Endodermal cell (in vitro differentiated cells): ENCODE measurements around the gene CRYZ. TPM values are rescaled to one million over a fixed set of nuclear protein-coding genes. Genes with fewer than 3 reads are reported as not detected.
"Not testable (repeated sequence)": the region's sequence is repeated elsewhere in the genome, so short reads cannot be mapped to it uniquely, and the experiment has no call there.

Experiments
- DNase-seq: peaks from one replicate; pipeline ENCODE4 v3.0.0-alpha.2; 2017
- H3K27ac ChIP-seq: 2 replicates; pipeline ENCODE4 v1.5.1; 2013; ENCODE audit warnings: mild to moderate bottlenecking, low read depth, low read length, moderate library complexity
- H3K27me3 ChIP-seq: 2 replicates; pipeline ENCODE4 v1.6.1; 2013; ENCODE audit warnings: mild to moderate bottlenecking, low read length, moderate library complexity; ENCODE audit not compliant: insufficient read depth, control insufficient read depth, poor library complexity, severe bottlenecking
- H3K36me3 ChIP-seq: 2 replicates; pipeline ENCODE4 v1.7.0; 2013; ENCODE audit warnings: mild to moderate bottlenecking, low read length, moderate library complexity; ENCODE audit not compliant: control insufficient read depth, insufficient read depth
- H3K4me1 ChIP-seq: one replicate; pipeline ENCODE4 v1.7.0; 2013; ENCODE audit warnings: low read length; ENCODE audit not compliant: control insufficient read depth, insufficient read depth
- H3K4me3 ChIP-seq: 2 replicates; pipeline ENCODE4 v1.5.1; 2013; ENCODE audit warnings: mild to moderate bottlenecking, low read length, moderate library complexity
- H3K9ac ChIP-seq: 2 replicates; pipeline ENCODE4 v1.6.1; 2013; ENCODE audit warnings: mild to moderate bottlenecking, low read length, moderate library complexity; ENCODE audit not compliant: poor library complexity, severe bottlenecking; ENCODE audit errors: extremely low read depth
- H3K9me3 ChIP-seq: 2 replicates; pipeline ENCODE4 v1.6.1; 2013; ENCODE audit warnings: mild to moderate bottlenecking, low read length, moderate library complexity; ENCODE audit not compliant: control insufficient read depth
- H3K27ac Mint-ChIP-seq: 2 replicates; pipeline ENCODE4 v1.8.0; 2020; ENCODE audit warnings: mixed read lengths
- H3K27me3 Mint-ChIP-seq: 2 replicates; pipeline ENCODE4 v1.8.0; 2021; ENCODE audit warnings: mild to moderate bottlenecking, mixed read lengths; ENCODE audit not compliant: insufficient read depth
- H3K36me3 Mint-ChIP-seq: 2 replicates; pipeline ENCODE4 v1.8.0; 2020; ENCODE audit warnings: low read depth, mixed read lengths
- H3K4me1 Mint-ChIP-seq: 2 replicates; pipeline ENCODE4 v1.8.0; 2020; ENCODE audit warnings: mixed read lengths
- H3K4me3 Mint-ChIP-seq: 2 replicates; pipeline ENCODE4 v1.8.0; 2020; ENCODE audit warnings: mild to moderate bottlenecking, moderate library complexity, mixed read lengths
- H3K9me3 Mint-ChIP-seq: 2 replicates; pipeline ENCODE4 v1.8.0; 2020; ENCODE audit warnings: mild to moderate bottlenecking, mixed read lengths
- WGBS, 2 experiments: methylation state at CpG; one replicate each; pipeline versions ENCODE4 v1.1.5 to v1.1.7; 2013; ENCODE audit warnings: missing lambda C conversion rate in 2 of 2, mixed read lengths in 1 of 2; ENCODE audit not compliant: insufficient coverage in 1 of 2, insufficient read length in 1 of 2; 5-methylcytosine and 5-hydroxymethylcytosine counted together
- total RNA-seq, 2 donors: library from RNA; stranded (reverse); fragmentation: NEBNext Ultra II Directional in 1 of 2; extraction: Animal tissue kit (Norgen Biotek cat#: 25700) in 1 of 2; gene quantifications; 2 replicates in 1 of 2; 3 replicates in 1 of 2; pipeline ENCODE4 v1.2.1, GENCODE V29; 2021
- TF ChIP-seq, protein P1 (sequence below): fragments of 200-600 bp; sonication (generic); conservative IDR thresholded peaks from 2 replicates; pipeline ENCODE4 v1.5.0; 2021; ENCODE audit warnings: antibody characterized with exemption, mild to moderate bottlenecking

CRYZ gene
- total RNA-seq, 2 donors from 2014 or later: 17.4 to 30.6 TPM

DNA sequence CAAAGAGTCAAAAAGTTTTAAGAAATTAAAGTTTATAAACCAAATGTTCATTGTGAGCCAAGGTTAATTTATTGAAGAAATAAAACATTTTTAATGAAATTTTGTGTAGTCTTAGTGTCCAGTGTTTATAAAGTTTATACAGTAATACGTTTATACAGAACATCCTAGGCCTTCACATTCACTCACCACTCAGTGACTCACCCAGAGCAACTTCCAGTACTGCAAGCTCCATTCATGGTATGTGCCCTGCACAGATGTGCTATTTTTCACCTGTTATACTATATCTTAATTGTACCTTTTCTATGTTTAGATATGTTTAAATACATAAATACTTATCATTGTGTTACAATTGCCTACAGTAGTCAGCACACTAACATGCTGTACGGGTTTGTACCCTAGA lies 33.7 kb upstream of the CRYZ start:
- Histone ChIP-seq H3K4me1 (no peaks in the 10 kb centered on the region), H3K4me3 (no peak overlapping the region), H3K36me3 (peaks cover 10% of the 10 kb centered on the region), H3K9ac (no peak overlapping the region), H3K27ac (no peak overlapping the region), H3K9me3 (no peaks in the 10 kb centered on the region), H3K27me3 (no peaks in the 10 kb centered on the region)
- Mint-ChIP-seq H3K4me1 (no peaks in the 10 kb centered on the region), H3K27ac (no peak overlapping the region), H3K36me3 (no peaks in the 10 kb centered on the region), H3K4me3 (no peak overlapping the region), H3K9me3 (no peaks in the 10 kb centered on the region), H3K27me3 (no peaks in the 10 kb centered on the region)
- no peak for DNase-seq
- TF ChIP-seq, protein P1, sequence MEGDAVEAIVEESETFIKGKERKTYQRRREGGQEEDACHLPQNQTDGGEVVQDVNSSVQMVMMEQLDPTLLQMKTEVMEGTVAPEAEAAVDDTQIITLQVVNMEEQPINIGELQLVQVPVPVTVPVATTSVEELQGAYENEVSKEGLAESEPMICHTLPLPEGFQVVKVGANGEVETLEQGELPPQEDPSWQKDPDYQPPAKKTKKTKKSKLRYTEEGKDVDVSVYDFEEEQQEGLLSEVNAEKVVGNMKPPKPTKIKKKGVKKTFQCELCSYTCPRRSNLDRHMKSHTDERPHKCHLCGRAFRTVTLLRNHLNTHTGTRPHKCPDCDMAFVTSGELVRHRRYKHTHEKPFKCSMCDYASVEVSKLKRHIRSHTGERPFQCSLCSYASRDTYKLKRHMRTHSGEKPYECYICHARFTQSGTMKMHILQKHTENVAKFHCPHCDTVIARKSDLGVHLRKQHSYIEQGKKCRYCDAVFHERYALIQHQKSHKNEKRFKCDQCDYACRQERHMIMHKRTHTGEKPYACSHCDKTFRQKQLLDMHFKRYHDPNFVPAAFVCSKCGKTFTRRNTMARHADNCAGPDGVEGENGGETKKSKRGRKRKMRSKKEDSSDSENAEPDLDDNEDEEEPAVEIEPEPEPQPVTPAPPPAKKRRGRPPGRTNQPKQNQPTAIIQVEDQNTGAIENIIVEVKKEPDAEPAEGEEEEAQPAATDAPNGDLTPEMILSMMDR: no peak
- WGBS, 2 experiments: 89% methylated on average over 1 of the region's 2 CpGs; no CpG with 5 or more reads in 1 of the 2 experiments

GRCh38 chr1:74763807-74764206 lies 31.0 kb upstream of the CRYZ start:
- Histone ChIP-seq H3K27ac (no peak overlapping the region), H3K9ac (no peak overlapping the region), H3K4me1 (no peaks in the 10 kb centered on the region), H3K4me3 (no peak overlapping the region), H3K36me3 (peaks cover 18% of the 10 kb centered on the region), H3K9me3 (no peaks in the 10 kb centered on the region), H3K27me3 (no peaks in the 10 kb centered on the region)
- H3K36me3 Mint-ChIP-seq: peaks cover 4% of the 10 kb centered on the region
- H3K27ac Mint-ChIP-seq: no peak overlapping the region
- H3K4me3 Mint-ChIP-seq: no peak overlapping the region
- no peak for DNase-seq
- no peaks in the 10 kb centered on the region for H3K9me3 Mint-ChIP-seq
- WGBS, 2 experiments: 89 to 100% methylated on average over 2 to 4 of the region's 4 CpGs
- no peaks in the 10 kb centered on the region for H3K4me1 Mint-ChIP-seq
- no peaks in the 10 kb centered on the region for H3K27me3 Mint-ChIP-seq
- TF ChIP-seq, protein P1: no peak

- H3K4me3 ChIP-seq, DNase-seq, H3K4me1 Mint-ChIP-seq, H3K27ac Mint-ChIP-seq, H3K4me3 Mint-ChIP-seq, H3K27me3 Mint-ChIP-seq, H3K9ac ChIP-seq, H3K27me3 ChIP-seq, H3K4me1 ChIP-seq, H3K27ac ChIP-seq: not testable (repeated sequence)
- Histone ChIP-seq H3K36me3 (peaks cover 36% of the 10 kb centered on the region), H3K9me3 (peaks cover 24% of the 10 kb centered on the region)
- Mint-ChIP-seq H3K36me3 (peaks cover 50% of the 10 kb centered on the region), H3K9me3 (peaks cover 32% of the 10 kb centered on the region)
- 97% methylated on average over 2 of the region's 2 CpGs; no CpG with 5 or more reads in 1 of the 2 experiments for WGBS, 2 experiments
Observed at GRCh38 chr1:74756650-74757049, 23.8 kb upstream of the CRYZ start.

- Histone ChIP-seq H3K36me3 (peaks cover 36% of the 10 kb centered on the region), H3K27ac (no peak overlapping the region), H3K4me1 (no peaks in the 10 kb centered on the region), H3K27me3 (no peaks in the 10 kb centered on the region), H3K9ac (no peak overlapping the region), H3K4me3 (no peak overlapping the region), H3K9me3 (peaks cover 24% of the 10 kb centered on the region)
- Mint-ChIP-seq H3K4me1 (no peaks in the 10 kb centered on the region), H3K27ac (no peak overlapping the region), H3K4me3 (no peak overlapping the region), H3K27me3 (no peaks in the 10 kb centered on the region), H3K9me3 (peaks cover 32% of the 10 kb centered on the region), H3K36me3 (peaks cover 50% of the 10 kb centered on the region)
- no peak for DNase-seq
- TF ChIP-seq, protein P1: no peak
Observed at GRCh38 chr1:74755475-74755874, 22.6 kb upstream of the CRYZ start.
